ENCODE data around the gene TLE2.

TLE2 gene

DNA sequence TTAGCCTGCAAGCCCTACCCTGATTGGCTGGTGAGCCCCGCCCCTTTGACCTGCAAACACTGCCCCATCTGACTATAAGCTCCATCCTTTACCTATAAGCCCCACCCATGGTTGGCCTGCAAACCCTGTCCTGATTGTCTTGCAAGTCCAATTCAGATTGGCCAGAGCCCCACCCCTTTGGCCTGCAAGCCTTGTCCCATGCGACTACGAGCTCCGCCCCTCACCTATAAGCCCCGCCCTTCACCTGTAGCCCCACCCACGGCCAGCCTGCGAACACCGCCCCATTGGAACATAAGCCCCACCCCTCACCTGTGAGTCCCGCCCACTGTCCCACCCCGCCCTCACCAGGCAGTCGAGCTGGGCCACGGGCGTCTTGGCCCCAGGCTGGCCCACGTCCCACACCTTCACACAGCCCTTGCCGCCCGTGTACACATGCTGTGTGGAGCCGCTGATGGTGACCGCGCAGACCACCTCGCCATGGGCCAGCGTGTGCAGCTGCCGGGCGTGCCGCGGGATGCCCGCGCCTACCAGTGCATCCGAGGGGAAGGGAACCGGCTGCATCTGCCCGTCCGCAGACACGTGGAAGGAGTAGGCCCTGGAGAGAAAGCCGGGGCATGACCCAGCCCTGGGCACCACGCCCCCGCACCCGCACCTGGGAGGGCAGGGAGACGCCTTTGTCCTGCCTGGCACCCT, 22.9 kb downstream of the TLE2 start:
- Histone ChIP-seq H3K9ac (ENCODE audit: low read length) (no peak overlapping the region), H4K20me1 (ENCODE audit: low read depth, low read length) (no peaks in the 10 kb centered on the region), H3K27ac (ENCODE audit: low read depth, low read length) (no peak overlapping the region), H3K36me3 (ENCODE audit: low read length) (no peaks in the 10 kb centered on the region), H3F3A (ENCODE audit: insufficient read depth) (no peaks in the 10 kb centered on the region), H3K4me2 (ENCODE audit: low read depth, low read length, poor library complexity, severe bottlenecking) (no peak overlapping the region), H3K9me3 (ENCODE audit: insufficient read depth, low read length) (no peaks in the 10 kb centered on the region), H2AFZ (ENCODE audit: low read depth, low read length, severe bottlenecking) (no peak overlapping the region), H3K9me2 (replicated peaks; ENCODE audit: insufficient read depth, low read length) (no peaks in the 10 kb centered on the region), H3K79me2 (ENCODE audit: insufficient read depth, low read length) (no peaks in the 10 kb centered on the region), H3K4me3 (ENCODE audit: insufficient read depth, low read length, poor library complexity, severe bottlenecking) (no peak overlapping the region), H3K27me3 (ENCODE audit: low read length) (no peaks in the 10 kb centered on the region)
- TF ChIP-seq EZH2phosphoT487 (conservative IDR thresholded peaks at IDR 0.05; ENCODE audit: low read length) = no peak
- TF ChIP-seq, protein P1, sequence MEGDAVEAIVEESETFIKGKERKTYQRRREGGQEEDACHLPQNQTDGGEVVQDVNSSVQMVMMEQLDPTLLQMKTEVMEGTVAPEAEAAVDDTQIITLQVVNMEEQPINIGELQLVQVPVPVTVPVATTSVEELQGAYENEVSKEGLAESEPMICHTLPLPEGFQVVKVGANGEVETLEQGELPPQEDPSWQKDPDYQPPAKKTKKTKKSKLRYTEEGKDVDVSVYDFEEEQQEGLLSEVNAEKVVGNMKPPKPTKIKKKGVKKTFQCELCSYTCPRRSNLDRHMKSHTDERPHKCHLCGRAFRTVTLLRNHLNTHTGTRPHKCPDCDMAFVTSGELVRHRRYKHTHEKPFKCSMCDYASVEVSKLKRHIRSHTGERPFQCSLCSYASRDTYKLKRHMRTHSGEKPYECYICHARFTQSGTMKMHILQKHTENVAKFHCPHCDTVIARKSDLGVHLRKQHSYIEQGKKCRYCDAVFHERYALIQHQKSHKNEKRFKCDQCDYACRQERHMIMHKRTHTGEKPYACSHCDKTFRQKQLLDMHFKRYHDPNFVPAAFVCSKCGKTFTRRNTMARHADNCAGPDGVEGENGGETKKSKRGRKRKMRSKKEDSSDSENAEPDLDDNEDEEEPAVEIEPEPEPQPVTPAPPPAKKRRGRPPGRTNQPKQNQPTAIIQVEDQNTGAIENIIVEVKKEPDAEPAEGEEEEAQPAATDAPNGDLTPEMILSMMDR (IDR thresholded peaks at IDR 0.05; ENCODE audit: insufficient read depth, low read length, poor library complexity, severe bottlenecking) = no peak

DNA sequence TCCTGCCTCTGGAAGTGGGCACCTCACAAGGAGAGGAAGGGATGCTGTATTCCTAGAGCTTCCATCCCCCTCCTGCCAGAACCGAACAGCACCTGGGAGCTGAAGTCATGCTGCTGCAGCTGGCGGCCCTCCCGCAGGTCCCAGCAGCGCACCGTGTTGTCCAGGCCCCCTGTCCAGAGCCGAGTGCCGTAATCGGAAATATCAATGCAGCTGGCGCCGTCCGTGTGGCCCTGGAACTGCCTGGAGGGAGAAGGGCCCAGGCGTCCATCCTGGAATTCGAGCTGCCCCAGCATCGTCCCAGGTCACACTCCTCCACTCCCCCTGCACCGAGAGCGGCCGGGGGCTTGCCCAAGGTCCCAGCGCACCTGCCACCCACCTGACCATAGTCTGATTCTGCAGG, 23.7 kb downstream of the TLE2 start:
- no peaks in the 10 kb centered on the region for H3K9me3 ChIP-seq (ENCODE audit: insufficient read depth, low read length)
- H4K20me1 ChIP-seq (ENCODE audit: low read depth, low read length) = no peaks in the 10 kb centered on the region
- no peaks in the 10 kb centered on the region for H3K9me2 ChIP-seq (replicated peaks; ENCODE audit: insufficient read depth, low read length)
- no peak overlapping the region for H3K4me2 ChIP-seq (ENCODE audit: low read depth, low read length, poor library complexity, severe bottlenecking)
- H3K79me2 ChIP-seq (ENCODE audit: insufficient read depth, low read length) = no peaks in the 10 kb centered on the region
- no peak overlapping the region for H3K9ac ChIP-seq (ENCODE audit: low read length)
- H2AFZ ChIP-seq (ENCODE audit: low read depth, low read length, severe bottlenecking) = no peak overlapping the region
- TF ChIP-seq, protein P1 (IDR thresholded peaks at IDR 0.05; ENCODE audit: insufficient read depth, low read length, poor library complexity, severe bottlenecking) = no peak
- no peak for TF ChIP-seq EZH2phosphoT487 (conservative IDR thresholded peaks at IDR 0.05; ENCODE audit: low read length)
- no peak overlapping the region for H3K4me3 ChIP-seq (ENCODE audit: insufficient read depth, low read length, poor library complexity, severe bottlenecking)
- no peaks in the 10 kb centered on the region for H3K36me3 ChIP-seq (ENCODE audit: low read length)
- H3K27me3 ChIP-seq (ENCODE audit: low read length) = no peaks in the 10 kb centered on the region
- H3K27ac ChIP-seq (ENCODE audit: low read depth, low read length) = no peak overlapping the region
- H3F3A ChIP-seq (ENCODE audit: insufficient read depth) = no peaks in the 10 kb centered on the region

DNA sequence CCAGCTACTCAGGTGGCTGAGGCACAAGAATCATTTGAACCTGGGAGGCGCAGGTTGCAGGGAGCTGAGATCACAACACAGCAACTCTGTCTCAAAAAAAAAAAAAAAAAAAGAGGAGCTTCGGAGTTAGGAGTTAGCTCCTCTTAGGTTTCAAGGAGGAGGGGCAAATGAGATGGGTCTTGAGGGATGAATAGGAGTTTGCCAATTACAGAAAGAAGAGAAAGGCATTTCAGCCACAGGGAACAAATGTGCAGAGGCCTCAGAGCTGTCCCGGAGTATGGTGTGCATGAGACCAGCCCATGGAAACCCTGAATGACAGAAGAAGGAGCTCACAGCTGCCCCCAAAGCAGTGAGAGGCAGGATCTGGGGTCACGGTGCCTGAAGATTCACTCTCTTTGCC, 24.6 kb downstream of the TLE2 start:
- no peak overlapping the region for H3K9ac ChIP-seq (ENCODE audit: low read length)
- TF ChIP-seq EZH2phosphoT487 (conservative IDR thresholded peaks at IDR 0.05; ENCODE audit: low read length) = no peak
- no peaks in the 10 kb centered on the region for H4K20me1 ChIP-seq (ENCODE audit: low read depth, low read length)
- no peaks in the 10 kb centered on the region for H3K36me3 ChIP-seq (ENCODE audit: low read length)
- no peak overlapping the region for H3K4me3 ChIP-seq (ENCODE audit: insufficient read depth, low read length, poor library complexity, severe bottlenecking)
- no peaks in the 10 kb centered on the region for H3K9me2 ChIP-seq (replicated peaks; ENCODE audit: insufficient read depth, low read length)
- H3K4me2 ChIP-seq (ENCODE audit: low read depth, low read length, poor library complexity, severe bottlenecking) = no peak overlapping the region
- no peak overlapping the region for H3K27ac ChIP-seq (ENCODE audit: low read depth, low read length)
- H3K27me3 ChIP-seq (ENCODE audit: low read length) = no peaks in the 10 kb centered on the region
- H2AFZ ChIP-seq (ENCODE audit: low read depth, low read length, severe bottlenecking) = no peak overlapping the region
- no peaks in the 10 kb centered on the region for H3K79me2 ChIP-seq (ENCODE audit: insufficient read depth, low read length)
- H3F3A ChIP-seq (ENCODE audit: insufficient read depth) = no peaks in the 10 kb centered on the region
- H3K9me3 ChIP-seq (ENCODE audit: insufficient read depth, low read length) = no peaks in the 10 kb centered on the region

DNA sequence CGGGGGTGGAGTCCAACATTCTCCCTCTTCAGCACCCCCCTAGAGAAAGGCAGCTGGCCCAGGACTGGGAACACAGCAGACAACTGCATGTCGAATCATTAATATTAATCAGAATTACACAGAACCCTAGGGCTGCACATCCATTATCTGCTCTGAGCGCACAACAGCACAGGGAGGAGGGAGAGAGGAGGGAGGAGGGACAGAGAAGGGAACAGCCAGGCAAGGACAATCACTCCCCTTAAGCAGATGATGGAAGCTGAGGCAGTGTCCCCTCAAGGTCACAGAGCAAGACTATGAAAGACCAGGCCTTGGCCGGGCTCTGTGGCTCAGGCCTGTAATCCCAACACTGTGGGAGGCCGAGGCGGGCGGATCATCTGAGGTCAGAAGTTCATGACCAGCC, 26.0 kb downstream of the TLE2 start:
- no peak overlapping the region for H2AFZ ChIP-seq (ENCODE audit: low read depth, low read length, severe bottlenecking)
- H3K4me2 ChIP-seq (ENCODE audit: low read depth, low read length, poor library complexity, severe bottlenecking) = no peak overlapping the region
- TF ChIP-seq EZH2phosphoT487 (conservative IDR thresholded peaks at IDR 0.05; ENCODE audit: low read length) = no peak
- TF ChIP-seq, protein P1 (IDR thresholded peaks at IDR 0.05; ENCODE audit: insufficient read depth, low read length, poor library complexity, severe bottlenecking) = no peak
- H3K27ac ChIP-seq (ENCODE audit: low read depth, low read length) = no peak overlapping the region
- H3K36me3 ChIP-seq (ENCODE audit: low read length) = no peaks in the 10 kb centered on the region
- no peaks in the 10 kb centered on the region for H3K79me2 ChIP-seq (ENCODE audit: insufficient read depth, low read length)
- no peaks in the 10 kb centered on the region for H3K9me2 ChIP-seq (replicated peaks; ENCODE audit: insufficient read depth, low read length)
- H3K27me3 ChIP-seq (ENCODE audit: low read length) = no peaks in the 10 kb centered on the region
- no peaks in the 10 kb centered on the region for H3F3A ChIP-seq (ENCODE audit: insufficient read depth)
- H3K9ac ChIP-seq (ENCODE audit: low read length) = no peak overlapping the region
- H3K4me3 ChIP-seq (ENCODE audit: insufficient read depth, low read length, poor library complexity, severe bottlenecking) = no peak overlapping the region
- no peaks in the 10 kb centered on the region for H4K20me1 ChIP-seq (ENCODE audit: low read depth, low read length)
- H3K9me3 ChIP-seq (ENCODE audit: insufficient read depth, low read length) = no peaks in the 10 kb centered on the region

All from SU-DHL-6 (cell line).